AG09319 (cell line): ENCODE data around the gene RAPGEF5.

Source experiments
- DNase-seq: peaks from one replicate; pipeline ENCODE4 v3.0.0-alpha.2; 2010; ENCODE audit warnings: low read depth; ENCODE audit errors: extremely low read depth
- CTCF ChIP-seq: IDR thresholded peaks from 2 replicates; pipeline ENCODE4 v1.5.1; 2011; ENCODE audit warnings: low read depth, mild to moderate bottlenecking, inconsistent platforms, low read length, moderate library complexity

Gene RAPGEF5

GRCh38 chr7:22271311-22271710 is 85.6 kb downstream of the RAPGEF5 start:
- DNase-seq: no peak
- TF ChIP-seq CTCF: no peak

GRCh38 chr7:22270371-22270770 is 86.6 kb downstream of the RAPGEF5 start:
- DNase-seq: no peak
- TF ChIP-seq CTCF: no peak

DNA sequence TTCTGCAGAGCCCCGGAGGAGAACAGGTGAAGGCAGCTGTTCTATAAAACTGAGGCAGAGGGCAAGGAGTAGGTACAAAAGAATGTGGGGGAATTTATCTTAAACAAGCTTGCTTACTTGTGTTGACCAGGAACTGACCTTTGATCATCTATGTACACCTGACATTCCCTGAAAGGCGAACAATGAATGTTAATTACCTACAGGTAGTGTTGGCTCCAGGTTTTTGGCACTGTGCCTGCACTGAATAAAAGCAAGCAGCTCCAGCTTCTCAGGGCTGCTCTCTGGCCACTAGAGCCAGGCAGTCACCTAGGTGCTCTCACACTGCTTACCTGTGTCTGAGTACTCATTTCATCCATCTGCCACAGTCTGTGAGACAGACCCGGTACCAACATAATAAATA is 87.0 kb downstream of the RAPGEF5 start:
- no peak for DNase-seq
- no peak for TF ChIP-seq CTCF

GRCh38 chr7:22268884-22269421 is 88.0 kb downstream of the RAPGEF5 start:
- no peak for DNase-seq
- TF ChIP-seq CTCF: no peak

GRCh38 chr7:22267930-22268615 is 88.9 kb downstream of the RAPGEF5 start:
- DNase-seq: no peak
- no peak for TF ChIP-seq CTCF

DNA sequence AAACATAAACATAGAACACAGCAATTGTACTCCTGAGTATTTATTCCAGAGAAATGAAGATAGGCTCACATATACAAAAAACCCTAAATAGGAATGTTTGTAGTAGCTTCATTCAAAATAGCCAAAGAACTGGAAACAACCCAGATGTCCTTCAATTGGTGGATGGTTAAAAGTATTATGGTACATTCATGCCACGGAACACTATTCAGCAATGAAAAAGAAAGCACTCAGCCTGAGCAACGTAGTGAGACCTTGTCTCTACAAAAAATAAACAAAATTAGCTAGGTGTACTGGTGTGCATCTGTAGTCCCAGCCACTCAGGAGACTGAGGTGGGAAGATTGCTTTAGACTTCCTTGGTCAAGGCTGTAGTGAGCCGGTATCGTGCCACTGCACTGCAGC is 94.4 kb downstream of the RAPGEF5 start:
- no peak for TF ChIP-seq CTCF

DNA sequence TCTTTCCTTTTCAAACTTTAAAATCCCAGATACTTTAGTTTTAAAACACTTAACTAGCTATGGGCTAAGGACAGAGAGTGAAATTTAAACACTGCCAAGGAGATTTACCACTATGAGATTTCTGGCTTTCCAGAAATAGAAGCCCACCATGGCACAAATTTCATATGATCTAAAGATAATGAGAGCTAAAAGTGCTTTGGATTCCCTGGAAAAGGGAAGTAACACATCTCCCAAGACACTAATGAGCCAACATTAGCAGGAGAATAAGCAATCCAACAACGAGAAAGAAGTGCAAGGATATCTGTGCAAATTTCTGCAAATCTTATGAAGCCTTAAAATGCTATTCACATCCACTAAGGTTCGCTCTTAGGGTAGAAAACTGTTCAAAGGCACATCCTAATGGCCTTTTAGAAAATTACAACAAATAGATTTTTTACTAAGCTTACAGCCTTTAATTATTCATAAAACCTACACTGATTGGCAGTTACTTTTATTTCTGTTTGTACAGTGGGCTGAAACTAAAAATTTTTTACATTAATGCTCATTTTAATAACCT is 100.3 kb downstream of the RAPGEF5 start:
- no peak for DNase-seq
- TF ChIP-seq CTCF: no peak

More for the DNA sequence above, 94.4 kb downstream of the RAPGEF5 start:
- DNase-seq: no peak
